H1 (cell line): ENCODE data around the gene BLVRA. TPM values are rescaled to one million over a fixed set of nuclear protein-coding genes. Genes with fewer than 3 reads are reported as not detected.

Experiments used
- ASH2L ChIP-seq: fragments of 200-600, 300-600 bp; sonication (generic); IDR thresholded peaks from one replicate; pipeline ENCODE4 v1.7.1; 2017; ENCODE audit warnings: low read length
- EP300 ChIP-seq, 2 experiments: IDR thresholded peaks; 1 replicate in 1 of 2; 2 replicates in 1 of 2; pipeline ENCODE4 v1.6.1; 2011 to 2012; ENCODE audit warnings: low read depth in 2 of 2, low read length in 2 of 2, mild to moderate bottlenecking in 2 of 2, borderline replicate concordance in 1 of 2, inconsistent platforms in 1 of 2, moderate library complexity in 1 of 2
- RXRA ChIP-seq: IDR thresholded peaks from 2 replicates; pipeline ENCODE4 v1.6.1; 2011; ENCODE audit warnings: low read depth, mild to moderate bottlenecking, low read length, moderate library complexity; ENCODE audit not compliant: insufficient read depth
- polyA plus RNA-seq, 7 experiments: library from polyadenylated mRNA; depleted of rRNA in 3 of 7; stranded (reverse) in 5 of 7; unstranded in 2 of 7; fragments of >200 nt in 5 of 7; fragments of 200-250 nt in 2 of 7; gene quantifications; 1 replicate in 5 of 7; 2 replicates in 1 of 7; 4 replicates in 1 of 7; pipeline versions ENCODE4 v1.2.1 to v1.2.3, GENCODE V29; 2011 to 2013; ENCODE audit warnings: missing spikeins in 2 of 7, mixed read lengths in 2 of 7
- total RNA-seq: library from RNA; stranded (reverse); fragmentation: NEBNext Ultra II Directional; extraction: Animal tissue kit (Norgen Biotek cat#: 25700); gene quantifications from 2 replicates; pipeline ENCODE4 v1.2.1, GENCODE V29; 2021

The BLVRA gene
- total and polyA plus RNA-seq, 2 of the 8 experiments (the other 6 are each of a cell fraction or from before 2014, with no cell fraction given): 16.1 to 37.1 TPM

- TF ChIP-seq EP300 (IDR thresholded peaks at IDR 0.05; ENCODE audit: borderline replicate concordance in 1 of 2, low read depth in 2 of 2, low read length in 2 of 2): no peak
- no peak for TF ChIP-seq RXRA
- TF ChIP-seq ASH2L: no peak
Measured at GRCh38 chr7:43752411-43752810, 6.1 kb upstream of the BLVRA start (continued).
